HepG2 (cell line): ENCODE results near the gene SFI1. TPM values are rescaled to one million over a fixed set of nuclear protein-coding genes. Genes with fewer than 3 reads are reported as not detected.

Experiments
- FOXC1 ChIP-seq: sonication (generic); formaldehyde crosslinking; IDR thresholded peaks from 2 replicates; pipeline ENCODE4 v1.8.0; 2022; ENCODE audit warnings: mild to moderate bottlenecking, missing genetic modification reagents, borderline replicate concordance
- FOXM1 ChIP-seq: sonication (generic); formaldehyde crosslinking; IDR thresholded peaks from 2 replicates; pipeline ENCODE4 v1.5.0; 2020; ENCODE audit warnings: missing genetic modification reagents
- HNRNPLL ChIP-seq: fragments of 200-400 bp; formaldehyde crosslinking; IDR thresholded peaks from 2 replicates; pipeline ENCODE4 v1.6.1; 2017; ENCODE audit warnings: mild to moderate bottlenecking, low read depth, low read length; ENCODE audit not compliant: poor library complexity, severe bottlenecking
- KDM5B ChIP-seq: sonication (generic); formaldehyde crosslinking; IDR thresholded peaks from 2 replicates; pipeline ENCODE4 v1.4.0; 2020; ENCODE audit warnings: missing genetic modification reagents, mild to moderate bottlenecking, borderline replicate concordance
- NR2F6 ChIP-seq, 2 experiments: IDR thresholded peaks; 2 replicates each; pipeline ENCODE4 v1.6.1; 2016; ENCODE audit warnings: antibody characterized with exemption in 1 of 2, mild to moderate bottlenecking in 1 of 2
- POLR2AphosphoS5 ChIP-seq: IDR thresholded peaks from 2 replicates; pipeline ENCODE4 v1.6.1; 2012; ENCODE audit warnings: low read depth, low read length
- PRPF4 ChIP-seq: fragments of 200-400 bp; formaldehyde crosslinking; IDR thresholded peaks from 2 replicates; pipeline ENCODE4 v1.6.1; 2016; ENCODE audit warnings: low read length, low read depth; ENCODE audit not compliant: poor library complexity, severe bottlenecking
- REPIN1 ChIP-seq: sonication (generic); formaldehyde crosslinking; IDR thresholded peaks from 2 replicates; pipeline ENCODE4 v1.8.0; 2022; ENCODE audit warnings: missing genetic modification reagents, low read depth, mild to moderate bottlenecking, borderline replicate concordance
- SALL1 ChIP-seq: sonication (generic); formaldehyde crosslinking; IDR thresholded peaks from 2 replicates; pipeline ENCODE4 v1.8.0; 2022; ENCODE audit warnings: mild to moderate bottlenecking, missing genetic modification reagents
- SOX6 ChIP-seq, 2 experiments: fragments of 450-650 bp in 1 of 2; sonication (generic) in 1 of 2; formaldehyde crosslinking in 1 of 2; IDR thresholded peaks; 2 replicates each; pipeline versions ENCODE4 v1.4.0 to v1.6.1; 2017 to 2020; ENCODE audit warnings: antibody characterized with exemption in 1 of 2, mild to moderate bottlenecking in 1 of 2, missing genetic modification reagents in 1 of 2
- SP5 ChIP-seq: IDR thresholded peaks from 2 replicates; pipeline ENCODE4 v1.6.1; 2016; ENCODE audit warnings: low read depth, borderline replicate concordance
- ZFX ChIP-seq: sonication (generic); formaldehyde crosslinking; IDR thresholded peaks from 2 replicates; pipeline ENCODE4 v1.4.0; 2020; ENCODE audit warnings: mild to moderate bottlenecking, low read depth, missing genetic modification reagents, moderate library complexity
- ZMAT3 ChIP-seq: sonication (generic); formaldehyde crosslinking; conservative IDR thresholded peaks from 2 replicates; pipeline ENCODE4 v1.7.0; 2021; ENCODE audit warnings: missing genetic modification reagents
- ZNF513 ChIP-seq: sonication (generic); formaldehyde crosslinking; conservative IDR thresholded peaks from 2 replicates; pipeline ENCODE4 v1.5.0; 2020; ENCODE audit warnings: missing genetic modification reagents
- ZNF543 ChIP-seq: sonication (generic); formaldehyde crosslinking; IDR thresholded peaks from 2 replicates; pipeline ENCODE4 v1.4.0; 2020; ENCODE audit warnings: mild to moderate bottlenecking, missing genetic modification reagents
- ZNF572 ChIP-seq: sonication (generic); formaldehyde crosslinking; IDR thresholded peaks from 2 replicates; pipeline ENCODE4 v1.5.1; 2020; ENCODE audit warnings: mild to moderate bottlenecking, missing genetic modification reagents
- polyA plus RNA-seq, 8 experiments: library from polyadenylated mRNA; depleted of rRNA in 3 of 8; stranded (reverse) in 7 of 8; unstranded in 1 of 8; fragments of >200 nt; fragmentation: Illumina TruSeq in 4 of 8; extraction: Trizol in 4 of 8; gene quantifications; 2 replicates each; pipeline versions ENCODE4 v1.2.1 to v1.2.3, GENCODE V29; 2011 to 2016; ENCODE audit warnings: low read depth in 4 of 8, missing spikeins in 1 of 8, mixed read lengths in 1 of 8; ENCODE audit not compliant: insufficient read depth in 1 of 8
- total RNA-seq, 5 experiments: library from RNA; depleted of rRNA; stranded (reverse); fragments of >200 nt; fragmentation: Illumina TruSeq; extraction: Trizol; gene quantifications; 2 replicates each; pipeline ENCODE4 v1.2.3, GENCODE V29; 2016; ENCODE audit warnings: low read depth in 1 of 5
- TF ChIP-seq, protein P1 (sequence below): sonication (generic); formaldehyde crosslinking; IDR thresholded peaks from 2 replicates; pipeline ENCODE4 v1.8.0; 2022; ENCODE audit warnings: mild to moderate bottlenecking, missing genetic modification reagents; ENCODE audit not compliant: insufficient replicate concordance
- TF ChIP-seq, protein P2 (sequence below): sonication (generic); formaldehyde crosslinking; IDR thresholded peaks from 2 replicates; pipeline ENCODE4 v1.5.0; 2020; ENCODE audit warnings: mild to moderate bottlenecking, missing genetic modification reagents
- TF ChIP-seq, protein P3 (sequence below): fragments of 450-650 bp; IDR thresholded peaks from 2 replicates; pipeline ENCODE4 v1.6.1; 2016
- TF ChIP-seq, protein P4 (sequence below): sonication (generic); formaldehyde crosslinking; IDR thresholded peaks from 2 replicates; pipeline ENCODE4 v1.4.0; 2020; ENCODE audit warnings: mild to moderate bottlenecking, missing genetic modification reagents

Gene SFI1
- total and polyA plus RNA-seq, 2 of the 13 experiments (the other 11 are each of a cell fraction or from before 2014, with no cell fraction given): 20.5 to 40.1 TPM

DNA sequence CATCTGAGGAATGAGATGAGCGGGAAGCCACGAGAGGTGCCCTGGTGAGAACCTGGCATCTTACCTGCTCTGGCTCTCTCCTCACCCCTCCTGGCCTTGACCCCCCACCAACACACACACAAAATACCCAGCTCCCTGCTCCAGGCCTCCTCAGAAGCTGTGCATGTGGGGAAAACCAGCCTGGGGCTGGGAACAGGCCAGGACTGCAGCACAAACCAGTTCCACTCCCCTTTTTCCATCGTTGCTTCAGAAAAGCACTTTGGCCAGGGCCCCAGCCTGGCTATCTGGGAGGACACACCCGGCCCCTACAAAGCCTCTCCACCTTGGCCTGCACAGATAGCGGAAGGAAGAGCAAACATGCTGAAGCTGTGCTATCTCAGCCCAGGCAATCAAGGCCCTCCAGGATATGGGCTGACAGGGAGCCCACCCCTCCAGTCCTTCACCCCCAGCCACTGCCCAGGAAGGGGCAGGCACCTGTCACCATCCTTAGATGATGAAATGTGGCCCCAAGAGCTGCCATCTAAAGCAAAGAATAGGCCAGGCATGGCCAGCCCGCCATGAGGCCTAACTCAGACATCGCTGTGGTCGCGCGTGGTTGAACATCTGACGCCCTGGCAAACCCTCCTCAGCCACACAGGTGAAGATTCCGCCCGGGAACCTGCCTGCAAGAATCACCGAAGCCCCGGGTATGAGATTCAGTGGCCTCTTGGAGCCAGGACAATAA lies 130.3 kb downstream of the SFI1 start (continued):
- TF ChIP-seq KDM5B (CRISPR knock-in tag): peak; percentile 25; the same call in 1 of the 2 replicates
- no peak for TF ChIP-seq ZNF513 (CRISPR knock-in tag)
- TF ChIP-seq FOXM1 (CRISPR knock-in tag): no peak
- peak; percentile 55; the same call in 1 of the 2 replicates for TF ChIP-seq ZFX (CRISPR knock-in tag)
- TF ChIP-seq SP5 (CRISPR knock-in tag): no peak
- peak; percentile 83 for TF ChIP-seq PRPF4
- TF ChIP-seq, protein P1, sequence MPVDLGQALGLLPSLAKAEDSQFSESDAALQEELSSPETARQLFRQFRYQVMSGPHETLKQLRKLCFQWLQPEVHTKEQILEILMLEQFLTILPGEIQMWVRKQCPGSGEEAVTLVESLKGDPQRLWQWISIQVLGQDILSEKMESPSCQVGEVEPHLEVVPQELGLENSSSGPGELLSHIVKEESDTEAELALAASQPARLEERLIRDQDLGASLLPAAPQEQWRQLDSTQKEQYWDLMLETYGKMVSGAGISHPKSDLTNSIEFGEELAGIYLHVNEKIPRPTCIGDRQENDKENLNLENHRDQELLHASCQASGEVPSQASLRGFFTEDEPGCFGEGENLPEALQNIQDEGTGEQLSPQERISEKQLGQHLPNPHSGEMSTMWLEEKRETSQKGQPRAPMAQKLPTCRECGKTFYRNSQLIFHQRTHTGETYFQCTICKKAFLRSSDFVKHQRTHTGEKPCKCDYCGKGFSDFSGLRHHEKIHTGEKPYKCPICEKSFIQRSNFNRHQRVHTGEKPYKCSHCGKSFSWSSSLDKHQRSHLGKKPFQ (CRISPR knock-in tag): no peak
- no peak for TF ChIP-seq SALL1 (CRISPR knock-in tag)
- TF ChIP-seq ZMAT3 (CRISPR knock-in tag): no peak
- TF ChIP-seq HNRNPLL: peak; percentile 36
- TF ChIP-seq SOX6 (IDR thresholded peaks at IDR 0.05): no peak
- peak; percentile 7; the same call in 1 of the 2 replicates for TF ChIP-seq SOX6 (CRISPR knock-in tag; IDR thresholded peaks at IDR 0.05)
- 0 out of 2 replicates have a peak, but pooled peaks have one; percentile 11 for TF ChIP-seq NR2F6 (IDR thresholded peaks at IDR 0.05)
- TF ChIP-seq NR2F6 (CRISPR knock-in tag; IDR thresholded peaks at IDR 0.05): no peak
- TF ChIP-seq ZNF543 (CRISPR knock-in tag): 0 out of 2 replicates have a peak, but pooled peaks have one; percentile 64
- TF ChIP-seq POLR2AphosphoS5: no peak
- TF ChIP-seq, protein P2, sequence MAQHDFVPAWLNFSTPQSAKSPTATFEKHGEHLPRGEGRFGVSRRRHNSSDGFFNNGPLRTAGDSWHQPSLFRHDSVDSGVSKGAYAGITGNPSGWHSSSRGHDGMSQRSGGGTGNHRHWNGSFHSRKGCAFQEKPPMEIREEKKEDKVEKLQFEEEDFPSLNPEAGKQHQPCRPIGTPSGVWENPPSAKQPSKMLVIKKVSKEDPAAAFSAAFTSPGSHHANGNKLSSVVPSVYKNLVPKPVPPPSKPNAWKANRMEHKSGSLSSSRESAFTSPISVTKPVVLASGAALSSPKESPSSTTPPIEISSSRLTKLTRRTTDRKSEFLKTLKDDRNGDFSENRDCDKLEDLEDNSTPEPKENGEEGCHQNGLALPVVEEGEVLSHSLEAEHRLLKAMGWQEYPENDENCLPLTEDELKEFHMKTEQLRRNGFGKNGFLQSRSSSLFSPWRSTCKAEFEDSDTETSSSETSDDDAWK (CRISPR knock-in tag): no peak
- TF ChIP-seq, protein P3, sequence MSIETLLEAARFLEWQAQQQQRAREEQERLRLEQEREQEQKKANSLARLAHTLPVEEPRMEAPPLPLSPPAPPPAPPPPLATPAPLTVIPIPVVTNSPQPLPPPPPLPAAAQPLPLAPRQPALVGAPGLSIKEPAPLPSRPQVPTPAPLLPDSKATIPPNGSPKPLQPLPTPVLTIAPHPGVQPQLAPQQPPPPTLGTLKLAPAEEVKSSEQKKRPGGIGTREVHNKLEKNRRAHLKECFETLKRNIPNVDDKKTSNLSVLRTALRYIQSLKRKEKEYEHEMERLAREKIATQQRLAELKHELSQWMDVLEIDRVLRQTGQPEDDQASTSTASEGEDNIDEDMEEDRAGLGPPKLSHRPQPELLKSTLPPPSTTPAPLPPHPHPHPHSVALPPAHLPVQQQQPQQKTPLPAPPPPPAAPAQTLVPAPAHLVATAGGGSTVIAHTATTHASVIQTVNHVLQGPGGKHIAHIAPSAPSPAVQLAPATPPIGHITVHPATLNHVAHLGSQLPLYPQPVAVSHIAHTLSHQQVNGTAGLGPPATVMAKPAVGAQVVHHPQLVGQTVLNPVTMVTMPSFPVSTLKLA: no peak
- TF ChIP-seq REPIN1 (CRISPR knock-in tag): 0 out of 2 replicates have a peak, but pooled peaks have one; percentile 8
- TF ChIP-seq, protein P4, sequence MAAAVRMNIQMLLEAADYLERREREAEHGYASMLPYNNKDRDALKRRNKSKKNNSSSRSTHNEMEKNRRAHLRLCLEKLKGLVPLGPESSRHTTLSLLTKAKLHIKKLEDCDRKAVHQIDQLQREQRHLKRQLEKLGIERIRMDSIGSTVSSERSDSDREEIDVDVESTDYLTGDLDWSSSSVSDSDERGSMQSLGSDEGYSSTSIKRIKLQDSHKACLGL: 0 out of 2 replicates have a peak, but pooled peaks have one; percentile 41
- TF ChIP-seq ZNF572 (CRISPR knock-in tag): no peak
- no peak for TF ChIP-seq FOXC1 (CRISPR knock-in tag)
